GM19395 (cell line): ENCODE results near the gene TUBB4A.

Source experiments
- ATAC-seq: cut with Tn5 transposase; IDR thresholded peaks from one replicate; pipeline ENCODE4 v1.9.1; 2021; ENCODE audit warnings: mild to moderate bottlenecking, moderate library complexity; ENCODE audit not compliant: unreplicated experiment

Gene TUBB4A

GRCh38 chr19:6498294-6499036 lies 3.6 kb downstream of the TUBB4A start:
- ATAC-seq = no peak

- ATAC-seq = no peak
These were observed 6.2 kb downstream of the TUBB4A start for GRCh38 chr19:6495947-6496346.

GRCh38 chr19:6494438-6495036 lies 7.6 kb downstream of the TUBB4A start:
- no peak for ATAC-seq

- ATAC-seq = no peak
These were observed 10.1 kb downstream of the TUBB4A start for GRCh38 chr19:6491802-6492592.

GRCh38 chr19:6490134-6490533 lies 12.0 kb downstream of the TUBB4A start:
- ATAC-seq = no peak

- ATAC-seq = peak; percentile 75
These were observed 12.6 kb downstream of the TUBB4A start for GRCh38 chr19:6489278-6490061.

GRCh38 chr19:6484831-6485230 lies 17.3 kb downstream of the TUBB4A start:
- ATAC-seq = no peak

- no peak for ATAC-seq
These were observed 17.9 kb downstream of the TUBB4A start for GRCh38 chr19:6484230-6484629.

- ATAC-seq = no peak
These were observed 18.9 kb downstream of the TUBB4A start for GRCh38 chr19:6483235-6483634.

- no peak for ATAC-seq
These were observed 19.8 kb downstream of the TUBB4A start for GRCh38 chr19:6482343-6482686.

GRCh38 chr19:6481541-6482342 lies 20.4 kb downstream of the TUBB4A start, which contains the start of gene DENND1C:
Gene DENND1C (minus strand): TSS chr19:6481787. CDS start chr19:6481695, 92 bp downstream.
- ATAC-seq = no peak

GRCh38 chr19:6480848-6481415 lies 21.2 kb downstream of the TUBB4A start:
- no peak for ATAC-seq

GRCh38 chr19:6479836-6480398 lies 22.2 kb downstream of the TUBB4A start:
- no peak for ATAC-seq

- no peak for ATAC-seq
These were observed 23.3 kb downstream of the TUBB4A start for GRCh38 chr19:6478815-6479214.

- ATAC-seq = no peak
These were observed 25.1 kb downstream of the TUBB4A start for GRCh38 chr19:6476896-6477431.

GRCh38 chr19:6476155-6476895 lies 25.8 kb downstream of the TUBB4A start:
- no peak for ATAC-seq

GRCh38 chr19:6475321-6476108 lies 26.6 kb downstream of the TUBB4A start:
- ATAC-seq = no peak

- ATAC-seq = no peak
These were observed 28.5 kb downstream of the TUBB4A start for GRCh38 chr19:6473647-6474046.
